ENCODE data around the gene PINLYP. TPM values are rescaled to one million over a fixed set of nuclear protein-coding genes. Genes with fewer than 3 reads are reported as not detected.

PINLYP gene
- total and polyA plus RNA-seq, 2 of the 13 experiments (the other 11 are each of a cell fraction or from before 2014, with no cell fraction given) = 0.21 to 0.24 TPM

- TF ChIP-seq SIN3A (IDR thresholded peaks at IDR 0.05; ENCODE audit: borderline replicate concordance, low read depth, low read length) (peak; percentile 35; the same call in 1 of the 2 replicates), ZNF614 (CRISPR knock-in tag; IDR thresholded peaks at IDR 0.05; ENCODE audit: borderline replicate concordance) (peak; percentile 65; the same call in 1 of the 2 replicates), IRF2 (CRISPR knock-in tag; IDR thresholded peaks at IDR 0.05) (peak; percentile 35; the same call in 1 of the 2 replicates), ZNF251 (CRISPR knock-in tag; IDR thresholded peaks at IDR 0.05) (no peak), SP1 (IDR thresholded peaks at IDR 0.05) (no peak), SP1 (CRISPR knock-in tag; IDR thresholded peaks at IDR 0.05) (no peak; the same call in 1 of the 2 replicates), JUND (CRISPR knock-in tag; IDR thresholded peaks at IDR 0.05) (no peak), TARDBP (CRISPR knock-in tag; IDR thresholded peaks at IDR 0.05) (peak; percentile 81), BCL3 (CRISPR knock-in tag; IDR thresholded peaks at IDR 0.05) (peak; percentile 73; the same call in 1 of the 2 replicates), CC2D1A (CRISPR knock-in tag; IDR thresholded peaks at IDR 0.05) (no peak), ZNF607 (CRISPR knock-in tag; IDR thresholded peaks at IDR 0.05; ENCODE audit: borderline replicate concordance) (peak; percentile 84; the same call in 1 of the 2 replicates), ZNF543 (CRISPR knock-in tag; IDR thresholded peaks at IDR 0.05) (peak; percentile 68; the same call in 1 of the 2 replicates), FOSL1 (CRISPR knock-in tag; IDR thresholded peaks at IDR 0.05; ENCODE audit: borderline replicate concordance) (0 out of 2 replicates have a peak, but pooled peaks have one; percentile 24), ZNF510 (CRISPR knock-in tag; IDR thresholded peaks at IDR 0.05; ENCODE audit: low read depth) (no peak), ARNTL (CRISPR knock-in tag; IDR thresholded peaks at IDR 0.05) (no peak; the same call in 1 of the 2 replicates), TFDP2 (CRISPR knock-in tag; IDR thresholded peaks at IDR 0.05) (peak; percentile 77), LBX2 (CRISPR knock-in tag; IDR thresholded peaks at IDR 0.05; ENCODE audit: borderline replicate concordance) (0 out of 2 replicates have a peak, but pooled peaks have one; percentile 51), KLF15 (CRISPR knock-in tag; IDR thresholded peaks at IDR 0.05; ENCODE audit: borderline replicate concordance) (peak; percentile 95), ZNF749 (CRISPR knock-in tag; IDR thresholded peaks at IDR 0.05; ENCODE audit: borderline replicate concordance) (no peak; the same call in 1 of the 2 replicates), SNRNP70 (IDR thresholded peaks at IDR 0.05; ENCODE audit: low read depth, low read length) (no peak), RFX5 (IDR thresholded peaks at IDR 0.05; ENCODE audit: low read depth, low read length) (no peak; the same call in 1 of the 2 replicates), ZNF652 (CRISPR knock-in tag; IDR thresholded peaks at IDR 0.05; ENCODE audit: borderline replicate concordance, low read depth) (no peak; the same call in 1 of the 2 replicates), ZFAT (CRISPR knock-in tag; conservative IDR thresholded peaks at IDR 0.05) (0 out of 2 replicates have a peak, but pooled peaks have one; percentile 70), ZNF792 (CRISPR knock-in tag; IDR thresholded peaks at IDR 0.05) (peak; percentile 44; the same call in 1 of the 2 replicates), ISX (CRISPR knock-in tag; conservative IDR thresholded peaks at IDR 0.05) (peak; percentile 55; the same call in 1 of the 2 replicates), ZNF337 (CRISPR knock-in tag; IDR thresholded peaks at IDR 0.05; ENCODE audit: borderline replicate concordance, low read depth) (no peak), ZFP37 (CRISPR knock-in tag; IDR thresholded peaks at IDR 0.05; ENCODE audit: borderline replicate concordance) (no peak), RCOR2 (CRISPR knock-in tag; IDR thresholded peaks at IDR 0.05) (0 out of 2 replicates have a peak, but pooled peaks have one; percentile 36), ZNF367 (CRISPR knock-in tag; IDR thresholded peaks at IDR 0.05; ENCODE audit: borderline replicate concordance) (no peak; the same call in 1 of the 2 replicates)
These were observed 43.9 kb downstream of the PINLYP start, which contains the start of gene ZNF428 (continued) for GRCh38 chr19:43619262-43620060.

All from HepG2 (cell line).